Right lobe of liver (tissue), 6 donors: Measurements from ENCODE around the gene CRKL. TPM values are rescaled to one million over a fixed set of nuclear protein-coding genes. Genes with fewer than 3 reads are reported as not detected.
A peak's percentile ranks its signal among the peaks of the same experiment; 100 is the strongest.
"Not testable (repeated sequence)": the region's sequence is repeated elsewhere in the genome, so short reads cannot be mapped to it uniquely, and the experiment has no call there.

Experiments used
- ATAC-seq, 4 donors: fragments of 200-7000 bp; cut with Tn5 transposase; one replicate each; pipeline ENCODE4 v1.9.1; 2020; ENCODE audit warnings: mild to moderate bottlenecking in 4 of 4, moderate library complexity in 4 of 4
- DNase-seq, 3 donors: peaks; one replicate each; pipeline ENCODE4 v3.0.0-alpha.2; 2020
- H3K27ac ChIP-seq, 3 donors: fragments of 200-600 bp; one replicate each; pipeline ENCODE4 v1.8.0; 2022
- H3K27me3 ChIP-seq, 2 donors: fragments of 200-600 bp; one replicate each; pipeline ENCODE4 v1.8.0; 2022
- H3K36me3 ChIP-seq, 4 donors: fragments of 200-600 bp; sonication (generic) in 1 of 4; one replicate each; pipeline versions ENCODE4 v1.5.1 to v1.8.0; 2017 to 2022; ENCODE audit warnings: control low read depth in 1 of 4
- H3K4me1 ChIP-seq, 4 donors: fragments of 200-600 bp; sonication (generic) in 1 of 4; one replicate each; pipeline versions ENCODE4 v1.5.1 to v1.8.0; 2017 to 2022; ENCODE audit warnings: control low read depth in 1 of 4
- H3K4me3 ChIP-seq, 3 donors: fragments of 200-600 bp; one replicate each; pipeline ENCODE4 v1.8.0; 2022
- H3K9me3 ChIP-seq, 4 donors: fragments of 200-600 bp; sonication (generic) in 1 of 4; one replicate each; pipeline versions ENCODE4 v1.5.1 to v1.8.0; 2017 to 2022; ENCODE audit warnings: control low read depth in 1 of 4
- CTCF ChIP-seq, 4 donors: fragments of 200-600 bp in 3 of 4; fragments of 450-650 bp in 1 of 4; IDR thresholded peaks; one replicate each; pipeline versions ENCODE4 v1.5.1 to v1.8.0; 2016 to 2022; ENCODE audit warnings: antibody characterized with exemption in 4 of 4, mild to moderate bottlenecking in 2 of 4
- POLR2A ChIP-seq: fragments of 450-650 bp; IDR thresholded peaks from one replicate; pipeline ENCODE4 v1.6.1; 2017; ENCODE audit warnings: antibody characterized with exemption, mild to moderate bottlenecking
- WGBS: methylation state at CpG from one replicate; pipeline ENCODE4 v1.1.6; 2018; ENCODE audit warnings: low coverage, low lambda C conversion rate; ENCODE audit not compliant: insufficient coverage; ENCODE audit errors: missing lambda C conversion rate; 5-methylcytosine and 5-hydroxymethylcytosine counted together
- intact Hi-C, 2 donors: fragments of 100-400 bp; cut with DNase I; formaldehyde crosslinking; loops; one replicate each; pipeline versions ENCODE4 v1.11.2 to v1.14.1; 2022
- total RNA-seq, 6 experiments: library from RNA; depleted of rRNA in 2 of 6; stranded (reverse); fragments of >200 nt in 2 of 6; fragmentation: NEBNext Ultra II Directional in 3 of 6; extraction: Animal tissue kit (Norgen Biotek cat#: 25700) in 3 of 6; gene quantifications; one replicate each; pipeline versions ENCODE4 v1.1.0 to v1.2.4, GENCODE V29; 2016 to 2023
- donor health status: DM: no; HTN: yes; CAD: no.
- donor health status: DM: no; HTN: no; CAD: no.
- donor health status: DM: no; HTN: no; CAD: no.
- donor health status: DM: no; HTN: yes; CAD: no.
- donor health status: DM: no; HTN: yes; CAD: no.

The CRKL gene
- total RNA-seq, 6 experiments from 2014 or later = 27.5 to 53.1 (median 35.2) TPM

DNA sequence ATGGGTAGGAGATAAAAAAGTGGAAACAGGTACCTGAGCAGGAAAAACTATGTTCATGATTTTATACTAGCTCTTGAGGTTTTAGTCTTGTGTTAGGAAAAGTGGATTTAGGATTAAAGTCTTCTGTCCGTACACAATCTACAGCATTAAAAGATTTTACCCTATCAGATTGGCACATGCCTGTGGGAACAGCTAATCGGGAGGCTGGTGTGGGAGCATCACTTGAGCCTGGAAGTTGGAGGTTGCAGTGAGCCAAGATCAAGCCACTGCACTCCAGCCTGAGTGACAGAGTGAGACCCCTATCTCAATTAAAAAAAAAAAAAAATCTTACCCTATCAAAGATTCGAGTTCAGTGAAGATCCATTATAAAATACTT, 12.2 kb upstream of the CRKL start:
- H3K4me1 ChIP-seq = peaks cover 0 to 18% (median 2%) of the 10 kb centered on the region in 4 donors
- TF ChIP-seq CTCF (IDR thresholded peaks at IDR 0.05) (no peak), POLR2A (no peak)
- DNase-seq = no peak
- H3K36me3 ChIP-seq = no peaks in the 10 kb centered on the region
- peak overlapping the region; percentile 24 to 83 (median 43) for H3K27ac ChIP-seq
- no peaks in the 10 kb centered on the region for H3K27me3 ChIP-seq
- no peak overlapping the region for H3K4me3 ChIP-seq
- peak in 3 of 4 donors; percentile 5 to 52 (median 35) for ATAC-seq
- no peaks in the 10 kb centered on the region for H3K9me3 ChIP-seq
- intact Hi-C loops = no loop called here
- 37% methylated on average over 3 of the region's 3 CpGs for WGBS

DNA sequence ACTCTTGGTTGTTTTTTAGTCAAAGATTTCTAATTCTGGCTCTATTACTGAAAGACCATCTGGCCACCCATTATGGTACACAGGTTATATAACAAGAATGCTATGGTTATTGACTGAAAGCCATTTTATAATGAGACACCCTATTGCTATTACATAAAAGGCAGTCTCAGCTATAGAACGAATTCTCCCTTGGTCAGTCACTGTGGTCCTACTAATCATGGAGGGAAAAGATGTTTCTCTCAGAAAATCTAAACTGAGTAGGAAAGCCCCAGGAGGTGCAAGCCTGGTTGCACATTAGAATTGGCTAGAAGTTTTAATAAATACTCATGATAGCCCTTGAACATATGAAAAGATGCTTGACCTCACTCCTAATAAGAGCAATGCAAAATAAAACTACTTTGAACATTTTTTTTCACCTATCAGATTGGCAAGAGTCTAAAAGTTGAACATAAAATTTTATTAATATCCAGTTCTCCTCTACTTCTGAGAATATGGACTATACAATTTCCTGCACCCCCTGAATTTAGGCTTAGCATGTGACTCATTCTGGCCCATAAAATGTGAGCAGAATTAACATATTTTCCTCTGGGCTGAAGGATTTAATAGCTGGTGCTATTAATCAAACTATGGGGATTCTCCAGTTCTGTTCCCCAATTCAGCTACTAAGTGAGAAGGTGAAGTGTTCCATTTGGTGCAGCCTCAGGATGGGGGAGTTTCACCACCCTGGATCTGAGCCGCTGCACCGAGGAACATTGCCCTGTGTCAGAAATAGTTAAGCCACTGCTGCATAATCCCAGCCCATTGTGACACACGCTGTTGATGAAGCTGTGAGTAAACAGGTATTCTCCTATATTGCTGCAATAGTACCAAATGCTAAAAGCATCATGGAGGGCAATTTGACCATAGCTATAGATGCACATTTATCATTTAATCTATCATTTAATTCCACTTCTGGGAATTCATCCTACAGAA, 11.5 kb upstream of the CRKL start:
- ATAC-seq (peak in 3 of 4 donors; percentile 33 to 64 (median 44)), DNase-seq (peak in 2 of 3 donors; percentile 29 to 49)
- peak overlapping the region in 2 of 3 donors; percentile 43 to 83 for H3K27ac ChIP-seq

GRCh38 chr22:20906387-20906767, 10.8 kb upstream of the CRKL start:
- no peak for DNase-seq
- Histone ChIP-seq H3K36me3 (no peaks in the 10 kb centered on the region), H3K4me3 (no peak overlapping the region), H3K4me1 (peaks cover 0 to 16% (median 2%) of the 10 kb centered on the region in 4 donors), H3K27me3 (no peaks in the 10 kb centered on the region), H3K27ac (no peak overlapping the region), H3K9me3 (no peaks in the 10 kb centered on the region)
- intact Hi-C loops = no loop called here
- TF ChIP-seq CTCF (IDR thresholded peaks at IDR 0.05) (no peak), POLR2A (no peak)
- WGBS = 87% methylated on average over 3 of the region's 3 CpGs
- ATAC-seq = no peak

More for the DNA sequence above, 11.5 kb upstream of the CRKL start:
- no peaks in the 10 kb centered on the region for H3K36me3 ChIP-seq
- no peak overlapping the region for H3K4me3 ChIP-seq
- H3K27me3 ChIP-seq = no peaks in the 10 kb centered on the region
- H3K9me3 ChIP-seq = no peaks in the 10 kb centered on the region
- WGBS = 46% methylated on average over 4 of the region's 4 CpGs
- intact Hi-C loops = no loop called here
- H3K4me1 ChIP-seq = peaks cover 0 to 16% (median 2%) of the 10 kb centered on the region in 4 donors
- no peak for TF ChIP-seq CTCF (IDR thresholded peaks at IDR 0.05)
- TF ChIP-seq POLR2A = no peak

GRCh38 chr22:20908717-20909116, 8.5 kb upstream of the CRKL start:
- WGBS = 92% methylated on average over 2 of the region's 5 CpGs
- H3K36me3 ChIP-seq, H3K9me3 ChIP-seq, H3K27me3 ChIP-seq, intact Hi-C loops, ATAC-seq, DNase-seq, H3K27ac ChIP-seq, H3K4me3 ChIP-seq: not testable (repeated sequence)
- peaks cover 0 to 16% (median 2%) of the 10 kb centered on the region in 4 donors for H3K4me1 ChIP-seq
